Stimulated activated CD4-positive, alpha-beta T cell treated with anti-CD3 and anti-CD28 coated beads, Interleukin-2, amount 100 ng/mL, for 24 hours (primary cell): ENCODE measurements around the gene GFRA1.
"Not testable (repeated sequence)": the region's sequence is repeated elsewhere in the genome, so short reads cannot be mapped to it uniquely, and the experiment has no call there.

Experiments used
- DNase-seq, 2 donors: peaks; one replicate each; pipeline ENCODE4 v3.0.0-alpha.2; 2020

Gene GFRA1

GRCh38 chr10:116056445-116057293 lies 216.3 kb downstream of the GFRA1 start:
- DNase-seq = no peak

GRCh38 chr10:116055917-116056252 lies 217.1 kb downstream of the GFRA1 start:
- DNase-seq = no peak

GRCh38 chr10:116055252-116055916 lies 217.6 kb downstream of the GFRA1 start:
- DNase-seq = no peak

- DNase-seq = no peak
Observed at GRCh38 chr10:116053910-116054309, 219.1 kb downstream of the GFRA1 start.

- not testable (repeated sequence) for DNase-seq
Observed at GRCh38 chr10:116053009-116053730, 219.8 kb downstream of the GFRA1 start.

GRCh38 chr10:116052522-116052921 lies 220.5 kb downstream of the GFRA1 start:
- not testable (repeated sequence) for DNase-seq

- no peak for DNase-seq
Observed at GRCh38 chr10:116049974-116050304, 223.1 kb downstream of the GFRA1 start.

- no peak for DNase-seq
Observed at GRCh38 chr10:116049158-116049973, 223.6 kb downstream of the GFRA1 start.

GRCh38 chr10:116045366-116046356 lies 227.3 kb downstream of the GFRA1 start:
- DNase-seq = no peak

GRCh38 chr10:116044801-116045248 lies 228.2 kb downstream of the GFRA1 start:
- DNase-seq = no peak

- no peak for DNase-seq
Observed at GRCh38 chr10:116043861-116044260, 229.1 kb downstream of the GFRA1 start.

- DNase-seq = no peak
Observed at GRCh38 chr10:116043304-116043703, 229.7 kb downstream of the GFRA1 start.

- no peak for DNase-seq
Observed at GRCh38 chr10:116041948-116042347, 231.1 kb downstream of the GFRA1 start.

- no peak for DNase-seq
Observed at GRCh38 chr10:116039612-116040011, 233.4 kb downstream of the GFRA1 start.

GRCh38 chr10:116038259-116038658 lies 234.7 kb downstream of the GFRA1 start:
- no peak for DNase-seq

GRCh38 chr10:116035406-116035805 lies 237.6 kb downstream of the GFRA1 start:
- not testable (repeated sequence) for DNase-seq

- DNase-seq = no peak
Observed at GRCh38 chr10:116030576-116030975, 242.4 kb downstream of the GFRA1 start.

- DNase-seq = no peak
Observed at GRCh38 chr10:116029826-116030225, 243.2 kb downstream of the GFRA1 start.

GRCh38 chr10:116027355-116027754 lies 245.7 kb downstream of the GFRA1 start:
- DNase-seq = no peak

GRCh38 chr10:116026725-116027124 lies 246.3 kb downstream of the GFRA1 start:
- no peak for DNase-seq

GRCh38 chr10:116026315-116026714 lies 246.7 kb downstream of the GFRA1 start:
- DNase-seq = no peak
